ENCODE data around the gene NRG3.

The NRG3 gene

DNA sequence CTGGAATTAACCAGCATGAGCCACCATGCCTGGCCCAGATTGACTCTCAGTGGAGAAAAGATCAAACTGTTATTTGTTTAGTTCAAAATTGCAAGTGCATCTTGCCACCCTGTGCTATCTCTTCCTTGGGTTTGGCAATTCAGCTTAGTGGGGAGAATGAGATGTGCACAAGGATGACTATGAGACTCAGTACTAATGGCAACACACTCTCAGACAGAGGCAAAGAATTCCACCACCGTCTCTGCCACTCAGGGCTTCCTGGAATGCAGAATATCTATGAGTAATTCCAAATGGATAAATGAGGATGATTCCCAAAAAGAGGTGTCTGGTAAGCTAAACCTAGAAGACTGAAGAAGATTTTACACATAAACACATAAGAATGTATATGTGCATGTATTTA lies 525.8 kb downstream of the NRG3 start:
- no peak for DNase-seq

DNA sequence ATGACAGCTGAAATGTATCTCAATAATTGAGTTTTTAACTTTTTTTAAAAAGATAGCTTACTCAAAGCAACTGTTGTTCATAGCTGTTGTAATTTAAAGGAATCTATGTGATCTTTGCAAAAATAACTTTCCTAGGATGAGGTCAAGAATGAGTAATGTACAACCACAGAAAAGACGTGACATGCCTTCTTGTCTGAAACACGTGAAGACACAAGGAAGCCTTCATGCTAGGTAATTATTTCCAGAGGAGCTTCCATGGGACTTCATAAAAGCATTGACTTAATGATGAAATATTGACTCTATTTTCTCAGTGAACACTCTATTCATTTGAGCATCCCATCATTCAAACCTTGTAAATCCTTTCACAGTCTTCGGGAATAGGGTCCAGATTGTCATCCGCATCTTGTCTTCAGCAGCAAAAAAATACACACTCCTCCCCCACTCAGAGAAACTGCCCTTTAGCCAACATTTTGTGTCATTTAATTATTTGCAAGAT lies 528.0 kb downstream of the NRG3 start:
- no peak for DNase-seq

DNA sequence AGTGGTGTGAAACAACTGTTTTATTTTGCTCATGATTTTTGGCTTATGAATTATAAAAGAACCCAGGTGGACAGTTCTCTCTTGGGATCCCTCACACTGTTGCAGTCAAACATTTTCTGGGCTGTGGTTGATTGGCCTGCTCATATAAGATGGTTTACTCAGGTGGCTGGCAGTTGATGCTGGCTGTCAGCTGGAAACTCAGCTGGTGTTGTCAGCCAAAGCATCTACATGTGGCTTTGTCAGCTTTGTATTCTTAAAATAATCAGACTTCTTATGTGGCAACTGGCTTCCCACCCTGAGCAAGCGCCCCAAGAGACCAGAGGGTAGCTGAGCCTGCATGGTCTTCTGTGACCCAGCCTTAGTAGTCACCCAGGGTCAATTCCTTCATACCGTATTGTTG lies 534.7 kb downstream of the NRG3 start:
- DNase-seq, result no peak

DNA sequence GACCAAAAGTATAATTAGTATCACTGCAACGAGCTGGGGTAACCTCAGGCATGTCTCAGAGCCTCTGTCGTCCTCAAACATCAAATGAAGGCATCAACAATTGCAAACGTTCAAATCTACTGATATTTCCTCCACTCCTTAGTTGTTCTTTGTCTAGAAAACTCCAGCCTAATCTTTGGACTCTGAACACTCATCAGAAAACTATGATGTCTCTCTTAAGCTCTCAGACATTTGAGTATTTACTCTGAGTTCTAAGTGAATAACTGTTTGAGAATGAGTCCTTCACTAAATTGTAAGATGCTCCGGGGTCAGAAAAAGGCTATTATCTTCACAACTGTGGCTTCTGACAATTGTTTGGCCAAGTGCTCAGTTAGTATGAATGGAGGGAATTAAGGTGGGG lies 536.4 kb downstream of the NRG3 start:
- no peak for DNase-seq

DNA sequence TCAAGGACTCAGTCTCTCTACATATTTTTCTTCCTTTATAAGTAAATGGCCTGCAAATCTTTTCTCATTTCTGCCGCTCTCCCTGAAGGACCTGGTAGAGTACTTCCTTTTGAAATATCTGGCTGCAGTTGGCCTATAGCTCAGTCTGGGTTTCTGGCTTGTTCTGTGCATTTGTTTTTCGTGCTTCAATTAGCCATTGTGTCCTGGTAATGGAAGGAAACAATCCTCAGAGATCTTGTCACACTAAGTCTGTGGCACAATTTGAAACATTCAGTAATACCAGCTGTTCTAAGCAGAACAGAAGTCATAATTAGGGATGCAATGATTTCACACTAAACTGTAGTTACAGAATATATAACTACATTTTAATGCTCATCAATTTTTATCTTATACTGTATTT lies 545.0 kb downstream of the NRG3 start:
- no peak for DNase-seq

DNA sequence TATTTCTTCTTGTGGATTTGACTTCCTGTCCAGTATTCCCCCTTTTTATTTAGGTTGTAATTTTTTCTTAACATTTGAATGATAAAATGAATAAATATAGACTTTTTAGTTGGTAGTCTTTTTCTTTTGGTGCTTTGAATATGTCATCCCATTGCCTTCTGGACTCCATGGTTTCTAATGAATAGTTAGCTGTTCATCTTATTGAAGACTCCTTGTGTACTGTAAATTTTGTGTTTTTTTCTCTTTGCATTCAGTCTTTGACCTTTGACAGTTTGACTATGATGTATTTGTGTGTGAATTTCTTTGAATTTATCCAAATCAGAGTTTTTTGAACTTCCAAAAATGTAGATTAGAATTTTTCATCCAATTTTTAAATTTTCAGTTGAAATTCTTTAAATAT lies 554.3 kb downstream of the NRG3 start:
- DNase-seq, result no peak

DNA sequence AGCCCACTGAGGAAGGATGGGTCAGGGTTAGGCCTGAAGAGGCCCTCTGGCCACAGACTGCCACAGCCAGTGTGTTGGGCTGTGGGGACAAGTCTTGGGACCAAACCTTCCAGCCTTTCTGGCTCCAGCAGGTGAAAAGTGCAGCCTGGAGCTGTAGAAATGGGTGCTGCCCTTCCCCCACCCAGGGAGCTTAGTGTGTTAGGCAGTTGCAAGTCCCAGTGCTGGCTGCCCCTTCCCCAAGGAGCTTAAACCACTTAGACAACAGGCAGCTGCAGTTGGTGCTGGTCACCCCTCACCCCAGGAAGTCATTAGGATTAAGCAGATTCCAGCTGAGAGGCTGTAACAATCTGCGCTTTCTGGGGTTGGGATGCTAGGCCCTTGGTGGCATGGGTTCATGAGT lies 563.3 kb downstream of the NRG3 start:
- DNase-seq, result no peak

DNA sequence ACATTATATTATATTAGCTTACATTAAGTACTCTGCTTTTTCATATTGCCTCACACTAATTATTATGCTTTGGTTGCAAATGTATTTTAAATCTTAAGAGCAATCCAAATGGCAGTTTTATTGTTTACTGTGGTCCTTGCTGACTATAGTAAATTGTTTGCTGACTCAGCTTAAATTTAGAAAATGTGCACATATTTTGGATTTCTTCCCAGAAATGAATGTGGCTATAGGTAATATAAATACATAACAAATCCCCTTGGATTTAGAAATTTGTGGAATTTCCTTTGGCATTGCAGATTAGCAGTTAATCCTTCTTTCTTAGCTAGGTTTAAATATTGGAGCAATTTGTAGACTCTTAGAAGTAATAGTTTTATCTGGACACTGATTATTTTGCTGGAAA lies 565.8 kb downstream of the NRG3 start:
- DNase-seq, result no peak

DNA sequence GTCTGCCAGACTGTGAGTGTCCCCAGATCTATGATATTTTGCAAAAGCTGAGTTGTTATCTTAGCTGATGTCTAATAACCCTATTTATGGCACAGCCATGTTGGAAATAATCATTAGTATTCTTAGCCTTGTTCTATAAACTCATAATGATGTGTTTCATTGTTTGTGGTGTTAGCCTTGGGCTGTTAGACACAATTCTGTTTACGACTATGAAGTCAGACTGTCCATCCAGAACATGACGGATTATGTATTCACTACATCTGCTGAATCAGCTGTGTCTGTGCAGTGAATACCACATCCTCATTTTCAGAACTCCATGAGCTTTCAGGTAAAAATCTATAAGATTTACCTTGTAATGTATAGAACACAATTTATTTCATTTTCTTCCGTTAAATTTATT lies 577.1 kb downstream of the NRG3 start:
- DNase-seq, result no peak

DNA sequence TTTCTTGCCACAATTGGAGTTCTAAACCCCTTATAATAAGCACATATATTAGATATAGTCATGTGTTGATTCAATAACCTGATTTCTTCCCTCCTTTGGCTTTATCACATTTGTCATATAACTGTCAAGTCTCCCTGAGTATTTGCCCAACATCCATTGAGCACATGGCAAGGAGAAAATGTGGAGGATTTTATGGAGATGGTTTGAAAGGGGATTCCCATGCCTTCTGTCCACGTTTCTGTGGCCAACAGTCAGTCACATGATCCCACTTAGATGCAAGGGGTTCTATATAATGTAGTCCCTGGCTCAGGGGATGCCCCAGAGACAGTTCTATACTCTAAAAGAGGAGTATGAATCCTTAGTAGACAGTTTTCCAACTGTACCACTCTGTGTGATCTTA lies 577.7 kb downstream of the NRG3 start:
- no peak for DNase-seq

DNA sequence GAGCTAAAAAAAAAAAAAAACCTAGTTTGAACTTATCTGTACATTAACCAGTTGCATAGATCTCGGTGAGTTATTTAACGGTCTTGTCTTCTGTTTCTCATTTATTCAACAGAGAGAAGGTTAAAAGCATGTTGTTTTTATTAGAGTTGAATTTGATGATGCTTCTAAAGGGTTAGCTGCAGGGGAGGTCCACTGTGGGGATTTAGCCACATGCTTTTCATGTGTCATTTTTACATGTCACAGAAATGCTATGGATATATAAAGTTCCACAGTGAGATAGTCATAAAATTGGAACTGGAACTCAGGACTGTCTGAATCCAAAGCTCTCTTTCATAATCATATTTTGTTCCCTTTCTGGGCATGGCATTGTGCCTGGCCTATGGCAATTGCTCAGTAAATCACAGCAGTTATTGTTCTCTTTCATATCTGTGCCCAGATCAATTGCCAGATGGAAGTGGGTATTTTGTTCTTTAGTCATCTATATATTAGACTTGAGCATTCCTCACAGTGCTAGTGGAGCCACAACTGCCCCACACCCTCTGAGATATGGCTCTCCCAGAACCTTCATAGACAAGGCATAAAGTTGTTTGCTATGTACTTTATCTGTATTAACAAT lies 578.8 kb downstream of the NRG3 start:
- no peak for DNase-seq

DNA sequence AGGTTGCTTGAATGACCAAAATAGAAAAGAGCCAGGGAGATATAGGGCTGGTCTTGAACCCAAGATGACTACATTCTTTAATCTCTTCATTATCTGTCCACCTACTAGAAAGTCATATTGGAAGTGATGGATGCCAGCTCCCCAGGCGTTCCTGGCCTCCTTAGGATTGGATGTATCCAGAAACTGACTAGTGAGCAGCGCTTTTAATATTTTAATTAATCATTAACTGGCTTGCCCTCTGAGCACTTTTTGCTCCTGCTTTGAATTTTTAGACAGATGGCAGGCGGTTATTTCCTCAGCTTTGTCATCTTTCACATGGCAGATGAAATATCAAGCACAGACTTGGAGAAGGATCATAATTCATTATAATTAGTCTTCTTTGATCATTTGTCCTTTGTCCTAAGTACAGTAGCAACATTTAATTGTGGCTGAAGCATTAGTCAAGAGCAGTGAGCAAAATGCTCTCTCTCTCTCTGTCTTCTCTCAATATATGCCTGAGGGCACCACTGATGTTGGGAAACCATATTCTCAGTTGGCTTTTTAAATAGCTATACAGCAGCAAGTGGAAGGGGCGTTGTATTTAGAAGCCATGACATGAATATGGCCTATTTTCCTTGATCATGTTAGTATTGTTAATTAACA lies 588.0 kb downstream of the NRG3 start:
- no peak for DNase-seq

DNA sequence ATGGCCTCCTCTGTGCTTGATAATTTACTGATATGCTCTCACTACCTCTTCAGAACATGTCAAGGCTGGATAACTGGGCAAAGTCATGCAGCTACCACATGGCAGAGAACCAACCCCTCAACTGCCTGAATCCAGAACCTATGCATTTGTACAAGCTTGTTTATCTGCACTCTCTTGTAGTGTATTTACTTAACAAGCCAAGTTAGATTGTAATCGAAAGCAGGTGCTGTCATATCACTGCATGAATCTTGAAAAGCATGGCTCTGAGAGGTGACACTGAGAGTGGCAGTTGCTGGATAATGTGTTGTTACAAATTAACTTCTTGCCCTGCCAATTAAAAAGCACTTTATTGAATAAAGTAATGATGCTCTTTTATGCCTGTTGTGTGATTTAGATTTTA lies 588.6 kb downstream of the NRG3 start:
- DNase-seq, result no peak

DNA sequence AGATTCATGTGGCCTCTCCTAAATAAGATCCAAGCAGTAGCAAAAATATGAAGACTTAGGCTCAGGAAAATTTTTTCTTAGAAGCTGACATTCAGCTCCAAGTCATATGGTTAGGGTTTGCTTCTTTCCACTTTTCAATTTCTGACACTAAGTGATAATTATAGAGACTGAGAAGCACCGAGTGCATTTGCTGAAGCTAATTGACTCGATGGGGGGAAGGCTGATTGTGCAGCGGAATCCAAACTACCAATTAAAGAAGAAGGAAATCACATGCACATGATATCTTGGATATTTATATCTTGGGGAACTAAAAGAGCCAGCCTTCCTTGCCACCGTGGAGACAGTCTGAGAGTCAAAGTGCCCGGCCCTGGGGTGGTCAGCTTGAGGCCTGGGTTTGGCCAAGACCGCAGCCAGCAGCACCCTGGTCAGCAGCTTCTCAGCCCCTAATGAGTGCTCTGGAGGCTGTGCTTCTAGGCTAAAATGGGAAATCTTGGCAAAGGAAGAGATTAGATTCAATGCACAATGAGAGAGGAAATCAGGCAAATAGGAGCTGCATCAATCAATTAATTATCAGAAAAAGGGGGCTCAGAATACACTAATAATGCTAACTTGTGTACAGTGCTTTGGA lies 589.3 kb downstream of the NRG3 start:
- DNase-seq, result no peak

DNA sequence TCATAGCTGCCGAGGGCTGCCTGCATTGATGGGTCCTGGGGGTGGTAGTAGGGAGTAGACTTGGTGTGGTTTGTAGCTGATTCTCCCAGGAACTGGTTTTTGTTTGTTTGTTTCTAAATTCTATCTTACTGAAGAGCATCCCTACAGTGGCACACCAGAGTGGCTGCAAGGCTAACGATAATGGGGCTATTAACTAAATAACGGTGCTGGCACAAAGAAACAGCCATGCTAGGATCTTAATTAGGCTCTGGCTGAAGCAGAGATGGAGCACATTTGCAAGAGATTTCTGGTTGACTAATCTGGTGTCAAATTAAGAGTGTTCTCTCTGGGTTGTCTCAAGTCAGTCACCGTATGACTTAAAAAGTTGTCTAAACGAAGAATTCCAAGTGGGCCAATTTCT lies 590.0 kb downstream of the NRG3 start:
- DNase-seq, result no peak

DNA sequence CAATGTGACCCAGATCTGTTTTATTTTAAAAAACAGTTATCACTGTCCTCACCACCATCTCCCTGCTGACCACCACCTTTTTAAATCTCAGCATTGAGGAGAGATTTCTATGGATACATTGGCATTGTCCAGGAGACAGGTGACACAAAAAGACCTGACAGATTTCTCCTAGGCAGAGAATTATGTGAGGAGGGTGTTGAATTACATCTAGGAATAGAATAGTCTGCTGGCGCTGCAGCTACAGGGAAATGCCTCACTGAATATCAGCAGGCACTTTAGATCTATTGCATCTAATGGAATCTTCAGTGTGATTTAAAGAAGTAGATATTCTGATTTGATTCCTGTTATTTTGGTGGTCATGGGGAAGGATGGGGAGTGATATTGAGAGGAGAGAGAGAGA lies 593.5 kb downstream of the NRG3 start:
- no peak for DNase-seq

DNA sequence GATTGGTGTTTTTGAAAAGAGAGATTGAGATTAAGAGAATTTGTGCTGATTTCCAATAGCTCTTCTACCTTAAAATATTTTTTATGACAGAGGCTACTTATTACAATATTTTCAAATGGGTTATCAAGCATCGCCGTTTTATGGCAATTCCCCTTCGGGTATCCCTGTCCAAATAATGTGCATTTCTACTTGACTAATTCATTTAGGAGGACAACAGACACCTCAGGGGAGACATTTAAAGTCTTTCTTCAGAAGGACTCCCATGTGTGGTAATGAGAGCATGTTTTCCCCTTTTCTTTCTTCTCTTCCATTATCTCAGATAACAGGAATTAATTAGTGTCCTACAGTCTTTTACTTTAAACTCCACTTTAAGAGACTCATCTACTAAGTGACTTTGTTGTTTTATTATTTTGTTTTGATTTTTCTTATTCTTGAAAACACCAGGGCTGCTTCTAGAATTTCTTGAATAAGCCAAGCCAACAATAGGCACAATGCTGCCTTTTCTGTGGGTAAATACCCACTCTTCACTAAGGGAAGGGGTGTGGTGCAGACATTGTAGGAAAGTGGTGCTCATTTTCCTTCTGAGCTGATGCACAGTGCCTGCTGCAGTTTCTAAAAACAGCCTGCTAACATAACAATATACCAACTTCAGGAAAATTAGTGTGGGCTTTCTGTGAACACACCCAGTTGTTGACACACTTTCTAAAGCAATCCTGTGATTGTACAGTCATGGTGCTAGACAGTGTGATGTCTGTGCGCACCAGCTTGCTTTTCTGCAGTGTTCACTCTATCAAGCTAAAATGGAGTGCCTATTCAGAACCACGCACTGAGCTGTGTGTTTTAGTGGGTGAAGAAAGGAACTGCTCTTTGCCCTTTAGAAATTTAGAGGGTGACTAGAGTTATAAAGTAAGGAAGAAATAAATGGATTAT lies 597.7 kb downstream of the NRG3 start:
- no peak for DNase-seq

DNA sequence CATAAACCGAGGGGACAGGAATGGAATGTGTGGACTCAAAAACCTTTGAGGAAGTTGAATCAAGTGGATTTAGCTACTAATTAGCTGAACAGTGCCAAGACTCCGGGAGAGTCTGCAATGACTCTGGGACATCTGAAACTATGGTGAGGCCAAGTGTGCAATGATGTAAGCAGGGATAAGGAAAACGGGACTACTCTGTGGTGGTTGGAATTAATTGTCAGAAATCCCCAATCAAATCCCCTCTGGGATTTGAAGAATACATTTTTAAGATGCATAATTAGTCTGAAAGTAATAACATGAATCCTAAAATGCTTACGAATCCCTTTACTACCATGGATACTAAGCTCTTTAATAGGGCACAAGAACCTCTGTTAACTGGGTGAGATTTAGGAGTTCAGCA lies 602.8 kb downstream of the NRG3 start:
- DNase-seq, result no peak

DNA sequence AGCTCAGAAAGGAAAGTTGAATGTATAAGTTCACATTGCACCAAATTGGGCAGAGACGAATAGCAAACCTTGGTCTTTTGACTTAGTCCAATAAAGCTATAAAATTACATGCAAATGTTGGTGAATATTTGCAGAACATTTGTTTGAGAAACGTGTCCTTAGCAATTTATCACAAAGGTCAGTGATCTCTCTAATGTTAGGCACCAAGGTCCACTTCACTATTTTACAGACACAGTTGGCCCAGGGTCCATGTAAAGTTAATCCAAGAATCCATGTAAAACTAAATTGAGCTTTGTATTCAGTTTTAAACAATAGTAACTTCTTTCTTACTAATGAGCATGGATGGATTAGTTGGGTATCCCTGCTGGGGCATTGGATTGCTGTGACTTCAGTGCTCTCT lies 617.7 kb downstream of the NRG3 start:
- DNase-seq, result no peak

DNA sequence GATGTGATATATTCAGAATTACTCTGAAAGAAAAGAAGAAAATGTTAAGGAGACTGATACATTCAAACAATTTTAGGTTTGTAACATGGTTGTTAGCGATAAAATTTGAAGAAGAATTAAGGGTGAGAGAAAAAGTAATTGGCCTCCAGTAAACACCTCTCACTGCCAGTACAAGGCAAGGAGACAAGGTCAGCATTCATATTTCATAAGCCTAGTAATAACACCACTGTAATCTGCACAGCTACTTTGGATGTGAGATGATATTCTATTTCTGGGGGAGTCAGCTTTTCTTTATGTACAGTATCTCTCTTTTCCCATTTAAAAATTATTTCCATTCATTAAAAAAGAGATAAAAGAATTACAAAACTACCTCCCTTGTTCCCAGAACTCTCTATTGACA lies 621.1 kb downstream of the NRG3 start:
- no peak for DNase-seq

DNA sequence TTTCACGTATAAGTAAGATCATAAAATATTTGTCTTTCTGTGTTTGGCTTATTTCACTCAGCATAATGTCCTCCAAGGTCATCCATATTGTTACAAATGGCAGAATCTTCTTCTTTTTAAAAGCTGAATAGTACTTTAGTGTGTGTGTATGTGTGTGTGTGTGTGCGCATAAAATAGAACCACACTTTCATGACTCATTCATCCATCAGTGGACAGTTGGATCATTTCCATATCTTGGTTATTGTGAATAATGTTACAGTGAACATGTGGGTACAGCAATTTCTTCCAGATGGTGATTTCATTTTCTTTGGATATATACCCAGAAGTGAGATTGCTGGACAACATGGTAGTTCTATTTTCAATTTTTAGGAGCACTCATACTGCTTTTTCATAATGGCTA lies 622.4 kb downstream of the NRG3 start:
- no peak for DNase-seq

DNA sequence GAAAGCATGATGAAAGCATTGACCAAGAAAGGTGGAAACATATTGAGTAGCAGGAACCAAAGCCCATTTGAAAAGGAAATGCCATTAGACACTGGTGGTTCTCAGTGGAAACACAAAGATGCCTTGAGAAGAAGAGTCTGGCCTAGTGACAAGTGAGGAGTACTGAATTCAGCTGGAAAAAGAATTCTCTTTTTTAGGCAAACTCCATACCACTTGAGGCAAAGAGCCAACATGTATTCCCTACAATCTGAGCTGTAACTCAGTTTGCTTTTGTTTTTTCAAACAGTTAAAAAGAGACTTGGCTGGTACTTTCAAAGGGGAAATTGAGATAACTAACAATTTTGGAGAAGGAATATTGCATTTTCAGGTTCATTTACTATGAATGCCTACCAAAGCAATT lies 624.0 kb downstream of the NRG3 start:
- no peak for DNase-seq

DNA sequence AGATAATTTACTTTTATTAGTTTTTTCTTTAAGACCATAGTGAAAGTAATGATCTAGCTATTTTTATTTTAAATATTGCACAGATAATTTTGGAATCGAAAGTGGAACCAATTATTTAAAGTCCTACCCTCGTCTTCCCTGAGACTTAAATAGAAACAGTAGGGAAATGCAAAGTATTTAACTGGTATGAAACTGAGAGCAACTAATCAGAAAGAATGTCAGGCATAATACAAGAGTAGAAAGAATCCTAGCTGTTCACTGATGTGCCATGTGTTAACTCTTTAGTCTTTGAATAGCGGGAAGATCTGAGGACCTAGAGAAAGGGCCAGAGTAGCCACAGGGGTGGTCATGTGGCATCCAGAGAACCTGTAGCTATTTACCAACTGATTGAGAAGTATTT lies 630.0 kb downstream of the NRG3 start:
- no peak for DNase-seq
